HG03378 (cell line): ENCODE data around the gene IZUMO4.

ENCODE experiments used
- ATAC-seq: cut with Tn5 transposase; IDR thresholded peaks from one replicate; pipeline ENCODE4 v1.9.1; 2021; ENCODE audit warnings: mild to moderate bottlenecking, moderate library complexity; ENCODE audit not compliant: unreplicated experiment

IZUMO4 gene

DNA sequence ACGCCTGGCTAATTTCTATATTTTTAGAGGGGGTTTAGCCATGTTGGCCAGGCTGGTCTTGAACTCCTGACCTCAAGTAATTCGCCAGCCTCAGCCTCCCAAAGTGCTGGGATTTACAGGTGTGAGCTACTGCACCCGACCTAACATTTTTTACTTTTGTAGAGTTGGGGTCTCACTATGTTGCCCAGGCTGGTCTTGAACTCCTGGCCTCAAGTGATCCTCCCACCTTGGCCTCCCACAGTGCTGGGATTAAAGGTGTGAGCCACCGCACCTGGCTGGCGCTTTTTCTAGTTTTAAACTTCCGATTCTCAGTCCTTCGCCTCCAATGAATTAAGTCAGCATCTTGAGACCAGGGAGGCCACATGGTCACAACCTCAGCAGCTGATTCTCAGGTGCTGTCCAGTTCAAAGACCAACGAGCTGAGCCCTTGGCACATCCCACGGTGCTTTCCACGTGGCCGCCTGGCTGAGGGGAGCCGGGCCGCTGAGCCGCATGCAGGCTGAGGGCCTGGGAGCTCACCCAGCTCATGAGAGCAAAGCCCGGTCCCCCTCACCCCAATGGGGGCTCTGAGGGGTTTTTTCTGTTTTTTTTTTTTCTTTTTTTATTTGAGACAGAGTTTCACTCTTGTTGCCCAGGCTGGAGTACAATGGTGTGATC lies 45.6 kb downstream of the IZUMO4 start:
- no peak for ATAC-seq

GRCh38 chr19:2144190-2144589 lies 47.5 kb downstream of the IZUMO4 start:
- no peak for ATAC-seq

GRCh38 chr19:2145831-2146241 lies 49.1 kb downstream of the IZUMO4 start:
- no peak for ATAC-seq

DNA sequence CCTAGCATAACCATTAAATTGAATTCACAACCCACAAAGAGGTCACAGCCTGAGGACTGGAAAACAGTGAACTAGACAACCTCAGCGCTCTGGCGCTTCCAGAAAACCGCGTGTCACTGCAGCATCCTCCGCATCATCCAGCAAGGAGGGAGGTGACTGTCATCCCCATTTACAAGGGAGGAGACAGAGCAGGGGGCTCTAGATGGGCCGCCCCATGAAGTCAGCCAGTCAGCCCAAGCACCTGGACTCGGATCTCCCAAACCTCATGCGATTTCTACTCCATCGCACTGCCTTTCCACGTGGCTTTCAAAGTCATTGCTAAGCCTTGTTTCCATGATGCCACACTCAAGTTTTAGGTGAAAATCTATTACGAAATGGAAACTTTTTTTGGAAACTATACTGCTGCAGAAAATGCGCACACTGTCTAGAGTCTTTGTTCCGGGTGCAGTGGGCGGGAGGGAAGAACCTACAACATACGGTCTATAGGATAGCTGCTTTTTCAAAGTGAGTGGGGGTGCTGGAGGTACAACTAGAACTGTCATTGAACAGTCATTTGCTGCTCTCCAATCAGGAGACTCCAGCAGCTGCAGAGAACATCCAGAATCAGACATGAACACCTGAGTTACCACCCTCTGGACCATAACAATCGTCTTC lies 51.9 kb downstream of the IZUMO4 start:
- no peak for ATAC-seq
